Dedifferentiated amniotic fluid mesenchymal stem cell (primary cell): ENCODE measurements around the gene XRCC6.
A peak's percentile ranks its signal among the peaks of the same experiment; 100 is the strongest.
"Not testable (repeated sequence)": the region's sequence is repeated elsewhere in the genome, so short reads cannot be mapped to it uniquely, and the experiment has no call there.

ENCODE experiments used
- DNase-seq: peaks from one replicate; pipeline ENCODE4 v3.0.0-alpha.2; 2016; ENCODE audit errors: extremely low spot score

XRCC6 gene

DNA sequence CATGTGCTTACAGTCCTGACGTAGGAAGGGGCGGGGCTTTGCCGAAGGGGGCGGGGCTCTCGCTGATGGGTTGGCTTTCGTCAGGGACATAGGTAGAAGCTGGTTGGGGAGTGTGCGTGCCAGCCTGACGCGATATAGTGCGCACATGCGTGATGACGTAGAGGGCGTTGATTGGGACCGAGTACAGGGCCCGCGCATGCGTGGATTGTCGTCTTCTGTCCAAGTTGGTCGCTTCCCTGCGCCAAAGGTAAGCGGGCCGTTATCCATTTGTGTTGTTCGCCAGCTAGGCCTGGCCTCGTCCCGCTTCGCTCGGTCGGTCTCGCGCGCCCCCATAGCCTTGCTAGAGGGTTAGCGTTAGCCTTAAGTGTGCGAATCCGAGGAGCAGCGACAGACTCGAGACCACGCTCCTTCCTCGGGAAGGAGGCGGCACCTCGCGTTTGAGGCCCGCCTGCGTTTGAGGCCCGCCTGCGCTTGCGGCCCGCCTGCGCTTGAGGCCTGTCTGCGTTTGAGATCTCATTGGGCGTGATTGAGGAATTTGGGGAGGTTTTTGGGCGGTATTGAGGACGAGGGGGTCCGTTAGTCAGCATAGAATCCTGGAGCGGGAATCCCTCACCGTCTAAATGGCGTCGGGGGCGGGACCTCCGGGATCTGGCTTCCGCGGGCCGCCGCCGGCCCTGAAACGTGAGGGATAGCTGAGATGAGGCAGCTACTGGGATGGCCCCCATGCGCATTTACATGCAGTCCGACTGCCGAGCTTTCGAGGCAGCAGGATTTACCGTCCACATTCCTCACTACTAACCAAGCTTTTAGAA lies at the start of gene XRCC6:
Gene XRCC6 (plus strand): TSS at position 197 of the 812 bp plus-strand sequence. CDS start 710 bp downstream, outside the sequence.
- DNase-seq: peak; percentile 99

DNA sequence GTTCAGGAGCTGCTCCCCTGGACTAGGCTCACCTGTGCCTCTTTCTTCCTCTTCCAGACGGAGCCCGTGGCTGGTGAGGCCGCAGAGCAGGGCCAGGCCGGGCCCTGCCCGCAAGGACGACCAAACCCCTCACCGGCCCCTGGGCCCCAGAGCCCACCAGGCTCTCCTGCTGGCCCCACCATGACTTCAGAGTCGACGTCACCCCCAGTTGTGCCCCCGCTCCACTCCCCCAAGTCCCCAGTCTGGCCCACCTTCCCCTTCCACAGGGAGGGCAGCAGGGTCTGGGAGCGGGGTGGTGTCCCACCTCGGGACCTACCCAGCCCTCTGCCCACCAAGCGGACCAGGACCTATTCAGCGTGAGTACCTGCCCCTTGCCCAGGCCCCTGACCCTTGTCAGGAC lies 49.3 kb upstream of the XRCC6 start:
- DNase-seq: no peak

DNA sequence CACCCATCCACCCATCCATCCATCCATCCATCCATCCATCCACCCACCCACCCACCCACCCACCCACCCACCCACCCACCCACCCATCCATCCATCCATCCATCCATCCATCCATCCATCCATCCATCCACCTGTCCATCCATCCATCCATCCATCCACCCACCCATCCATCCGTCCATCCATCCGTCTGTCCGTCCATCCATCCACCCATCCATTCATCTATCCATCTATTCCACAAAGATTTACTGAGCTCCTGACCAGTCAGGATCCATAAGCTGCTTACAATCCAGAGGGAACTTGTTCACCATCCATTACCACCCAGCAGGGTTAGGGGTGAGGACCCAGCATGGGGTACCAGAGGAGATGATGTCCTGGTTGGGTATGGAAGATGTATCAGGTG lies 48.8 kb upstream of the XRCC6 start:
- DNase-seq: not testable (repeated sequence)

DNA sequence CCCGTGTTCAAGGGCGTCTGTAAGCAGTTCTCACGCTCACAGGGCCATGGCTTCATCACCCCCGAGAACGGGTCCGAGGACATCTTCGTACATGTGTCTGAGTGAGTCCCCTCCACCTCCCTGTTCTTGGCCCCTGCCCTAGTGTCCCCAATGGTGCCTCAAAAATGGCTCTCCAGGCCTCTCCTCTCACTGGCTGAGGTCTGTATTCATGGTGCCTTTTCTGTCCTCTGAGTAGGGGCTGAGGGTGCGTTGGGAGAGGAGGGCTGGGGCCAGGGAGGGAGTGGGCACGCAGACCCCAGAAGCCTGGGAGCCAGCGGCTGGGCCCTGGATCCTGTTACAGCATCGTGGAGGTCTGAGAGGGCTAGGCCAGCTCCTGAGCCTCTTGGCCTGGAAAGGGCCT lies 47.4 kb upstream of the XRCC6 start:
- no peak for DNase-seq

GRCh38 chr22:41574847-41575381 lies 46.2 kb upstream of the XRCC6 start:
- DNase-seq: no peak

DNA sequence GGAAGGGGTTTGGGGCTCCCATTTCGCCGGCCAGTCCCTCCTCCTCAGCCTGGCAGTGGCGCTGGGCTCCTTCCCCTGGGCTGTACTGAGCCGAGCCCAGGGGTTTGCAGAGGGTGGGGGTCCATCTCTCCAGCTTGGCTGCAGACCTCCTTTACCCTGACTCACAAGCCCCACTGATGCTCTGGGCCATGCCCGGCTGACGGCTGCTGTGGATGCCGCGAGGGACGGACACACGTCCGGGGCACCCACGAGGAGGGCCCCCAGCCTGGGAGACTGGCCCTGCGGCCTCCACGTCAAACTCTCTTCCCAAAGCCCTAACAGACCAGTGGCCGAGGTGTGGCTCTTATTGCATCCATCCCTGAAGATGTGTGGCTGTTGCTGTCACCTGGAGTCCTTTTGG lies 45.6 kb upstream of the XRCC6 start:
- DNase-seq: no peak

DNA sequence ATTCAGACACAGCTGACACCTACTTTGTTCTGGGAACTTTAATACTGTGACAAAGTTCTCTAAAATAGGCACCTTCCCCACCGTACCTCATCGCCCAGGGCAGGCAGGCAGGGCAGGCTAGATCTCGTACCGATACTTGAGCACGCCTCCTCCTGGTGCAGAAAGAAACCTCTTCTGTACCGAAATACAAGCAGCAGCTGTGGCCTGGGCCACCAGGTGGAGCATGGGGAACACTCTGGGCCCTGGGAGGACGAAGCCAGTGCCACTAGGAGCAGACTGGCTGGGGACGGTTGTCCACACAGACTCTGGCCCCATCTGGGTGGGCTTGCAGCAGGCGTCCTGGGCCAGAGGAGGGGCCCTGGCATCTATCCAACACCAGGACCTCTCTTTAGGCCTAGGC lies 44.2 kb upstream of the XRCC6 start:
- no peak for DNase-seq

DNA sequence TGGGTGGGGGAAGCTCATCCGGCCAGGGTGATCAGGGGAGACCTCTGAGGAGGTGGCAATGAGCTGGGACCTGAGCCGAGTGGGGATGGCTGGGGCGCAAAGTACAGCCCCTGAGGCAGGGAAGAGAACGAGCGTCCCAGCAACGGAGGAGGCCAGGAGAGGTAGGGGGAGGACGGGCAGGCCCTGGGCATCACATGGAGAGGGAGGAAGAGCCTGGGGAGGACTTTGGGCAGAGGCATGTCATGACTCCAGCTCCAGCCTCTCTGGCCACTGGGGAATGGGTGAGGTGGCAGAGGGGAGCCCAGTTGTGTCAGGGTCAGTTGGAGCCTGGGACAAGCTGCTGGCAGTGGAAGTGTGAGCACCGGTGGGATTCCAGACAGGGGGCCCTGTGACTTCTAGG lies 43.0 kb upstream of the XRCC6 start:
- DNase-seq: no peak

DNA sequence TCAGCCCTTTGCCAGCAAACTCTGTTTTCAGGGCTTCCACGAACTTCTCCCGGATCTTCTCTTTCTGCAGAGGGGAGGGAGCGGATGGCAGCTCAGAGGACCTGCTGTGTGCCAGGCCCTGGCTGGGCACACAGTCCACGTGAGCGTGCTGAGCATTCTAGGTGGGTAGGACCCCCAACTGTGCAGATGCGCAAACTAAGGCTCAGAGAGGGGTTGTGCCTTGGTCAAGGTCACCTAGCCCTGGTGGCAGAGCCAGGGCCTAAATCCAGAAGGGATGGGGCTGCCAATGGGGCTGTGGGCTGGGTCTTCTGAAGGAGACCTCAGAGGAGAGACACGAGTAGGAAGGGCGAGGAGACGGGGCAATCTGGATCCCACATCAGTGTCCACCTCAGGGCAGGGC lies 42.3 kb upstream of the XRCC6 start:
- DNase-seq: no peak

- no peak for DNase-seq
Observed at GRCh38 chr22:41579297-41579996, 41.6 kb upstream of the XRCC6 start.

DNA sequence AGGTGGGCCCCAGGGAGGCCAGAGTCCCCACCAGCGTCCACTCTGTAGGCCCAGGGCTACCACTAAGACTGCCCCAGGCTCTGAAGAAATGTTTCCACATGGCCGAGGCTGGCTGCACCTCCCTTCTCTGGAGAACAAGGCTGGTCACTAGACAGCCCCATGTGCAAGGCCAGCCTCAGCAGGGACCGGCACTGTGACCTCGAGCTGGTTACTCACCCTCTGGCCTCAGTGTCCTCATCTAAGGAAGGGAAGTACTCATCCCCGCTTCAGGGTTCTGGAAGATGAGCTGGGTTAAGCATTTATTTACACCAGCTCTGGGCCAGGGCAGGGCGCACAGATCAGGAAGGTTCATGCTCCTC lies 41.1 kb upstream of the XRCC6 start:
- no peak for DNase-seq

GRCh38 chr22:41582694-41583093 lies 38.4 kb upstream of the XRCC6 start:
- DNase-seq: no peak

GRCh38 chr22:41584881-41585280 lies 36.2 kb upstream of the XRCC6 start:
- DNase-seq: no peak

DNA sequence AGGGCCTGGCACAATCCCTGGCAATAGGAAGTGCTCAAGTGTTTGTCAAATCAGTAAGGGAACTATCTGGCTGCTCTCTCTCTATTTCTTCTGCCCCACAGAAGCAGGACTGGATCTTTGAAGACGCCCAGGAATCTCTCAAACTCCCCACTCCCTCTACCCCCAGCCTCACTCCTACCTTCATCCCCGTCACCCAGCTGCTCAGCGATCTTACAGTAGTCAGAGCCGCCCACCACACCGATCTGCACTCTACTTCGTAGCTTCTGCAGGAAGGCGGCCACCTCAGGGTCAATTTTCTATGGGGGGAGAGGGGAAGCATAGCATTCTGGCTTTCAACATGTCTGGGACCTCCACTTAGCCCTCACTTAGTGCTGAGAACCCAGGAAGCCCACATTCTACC lies 35.2 kb upstream of the XRCC6 start:
- no peak for DNase-seq

GRCh38 chr22:41587347-41587723 lies 33.8 kb upstream of the XRCC6 start:
- DNase-seq: no peak

- peak; percentile 100 for DNase-seq
Observed at GRCh38 chr22:41589391-41590241, 31.5 kb upstream of the XRCC6 start, which contains the start of gene PMM1. PMM1 (minus strand) TSS chr22:41589840; CDS start chr22:41589805, 35 bp downstream.

- not testable (repeated sequence) for DNase-seq
Observed at GRCh38 chr22:41593336-41593960, 27.6 kb upstream of the XRCC6 start.

DNA sequence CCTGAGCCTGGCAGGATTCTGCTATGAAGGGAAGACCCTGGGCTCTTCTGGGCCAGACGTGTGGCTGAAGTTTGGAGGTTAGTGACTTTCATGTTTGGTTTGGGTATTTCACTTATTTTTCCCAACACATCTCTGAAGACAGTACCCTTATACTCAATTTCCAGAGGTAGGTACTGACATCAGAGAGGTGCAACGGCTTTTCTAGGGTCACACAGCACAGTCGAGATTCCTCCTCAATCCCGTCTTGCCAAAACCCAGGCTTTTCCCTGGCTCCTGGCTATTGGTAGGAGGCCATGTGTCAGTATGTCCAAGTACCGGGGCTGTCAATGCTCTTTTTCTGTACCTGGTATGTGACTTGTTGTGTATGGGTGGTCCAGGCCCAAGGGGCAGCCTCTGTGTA lies 25.4 kb upstream of the XRCC6 start:
- no peak for DNase-seq

- peak; percentile 22 for DNase-seq
Observed at GRCh38 chr22:41596776-41597634, 24.1 kb upstream of the XRCC6 start.

- no peak for DNase-seq
Observed at GRCh38 chr22:41597635-41597953, 23.5 kb upstream of the XRCC6 start.

DNA sequence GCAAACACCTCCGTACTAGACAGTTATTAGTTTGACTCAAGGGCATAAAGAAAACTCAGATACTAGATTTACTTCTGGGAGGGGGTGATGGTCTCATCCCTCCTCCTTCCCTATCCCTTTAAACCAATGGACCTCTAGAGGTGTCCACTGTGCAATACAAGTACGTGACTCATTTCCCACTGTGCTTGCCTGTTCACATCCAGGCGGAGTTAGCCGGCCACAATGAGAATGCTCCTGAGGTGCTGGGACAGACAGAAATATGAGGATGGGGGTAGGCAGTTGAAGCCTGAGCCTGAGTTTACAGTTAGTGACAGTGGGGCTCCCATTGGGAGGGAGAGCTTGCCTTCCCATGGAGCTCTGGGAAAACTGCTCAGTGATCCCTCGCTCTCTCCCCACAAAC lies 23.0 kb upstream of the XRCC6 start:
- peak; percentile 26 for DNase-seq
